ENCODE measurements around the gene RNF213.
"Not testable (repeated sequence)": the region's sequence is repeated elsewhere in the genome, so short reads cannot be mapped to it uniquely, and the experiment has no call there.

RNF213 gene

DNA sequence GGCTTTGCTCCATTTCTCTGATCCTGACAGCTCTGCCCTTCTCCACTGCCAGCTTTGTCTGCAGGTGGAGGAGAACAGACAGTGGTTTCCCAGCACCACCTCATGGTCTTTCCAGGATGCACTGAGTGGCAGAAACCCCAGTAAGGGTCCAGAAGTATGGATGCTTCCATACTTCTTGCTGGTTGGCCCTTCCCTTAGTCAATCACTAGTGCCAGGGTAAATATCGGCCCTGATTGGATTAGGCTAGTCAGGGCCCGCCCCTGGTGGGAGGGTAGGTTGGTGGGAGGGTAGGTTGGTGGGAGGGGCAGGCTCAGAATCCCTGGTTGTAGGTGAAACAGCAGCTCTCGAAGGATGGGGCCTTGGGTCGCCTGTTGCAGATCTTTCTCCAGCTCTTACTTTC, 10.2 kb downstream of the RNF213 start:
- DNase-seq (ENCODE audit: low read depth), result no peak

DNA sequence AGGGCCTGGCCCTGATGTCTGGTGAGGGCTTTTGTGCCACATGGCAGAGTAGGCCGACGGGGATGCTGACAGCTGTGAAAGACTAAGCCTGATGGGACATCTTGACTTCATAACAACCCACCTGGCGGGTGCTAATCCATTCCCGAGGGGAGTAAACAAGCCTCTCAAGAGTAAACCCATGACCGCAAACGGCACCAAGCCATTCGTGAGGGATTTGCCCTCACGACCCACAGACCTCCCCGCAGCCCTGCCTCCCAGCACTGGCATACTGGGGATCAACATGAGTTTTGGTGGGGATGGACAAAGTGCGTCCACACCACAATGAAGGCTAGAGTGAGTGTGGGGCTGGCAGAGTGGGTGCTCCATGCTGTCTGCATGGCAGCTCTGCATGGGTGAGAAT, 11.7 kb downstream of the RNF213 start:
- DNase-seq (ENCODE audit: low read depth), result no peak

DNA sequence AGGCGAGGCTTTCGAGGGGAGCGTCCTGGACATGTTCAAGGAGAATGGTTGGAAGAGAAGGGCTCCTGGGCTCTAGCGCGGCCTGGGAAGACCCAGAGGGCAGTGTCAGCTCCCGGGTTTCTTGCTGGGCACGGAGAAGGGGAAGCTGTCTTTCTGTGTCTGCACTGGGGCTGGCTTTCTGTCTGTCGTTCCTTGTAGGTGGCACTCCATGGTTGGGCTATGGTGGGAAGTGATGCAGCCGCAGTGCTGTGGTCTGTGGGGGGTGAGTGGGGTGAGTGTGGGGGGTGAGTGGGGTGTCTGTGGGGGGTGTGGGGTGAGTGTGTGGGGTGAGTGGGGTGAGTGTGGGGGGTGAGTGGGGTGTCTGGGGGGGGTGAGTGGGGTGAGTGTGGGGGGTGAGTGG, 13.7 kb downstream of the RNF213 start:
- no peak for DNase-seq (ENCODE audit: low read depth)

DNA sequence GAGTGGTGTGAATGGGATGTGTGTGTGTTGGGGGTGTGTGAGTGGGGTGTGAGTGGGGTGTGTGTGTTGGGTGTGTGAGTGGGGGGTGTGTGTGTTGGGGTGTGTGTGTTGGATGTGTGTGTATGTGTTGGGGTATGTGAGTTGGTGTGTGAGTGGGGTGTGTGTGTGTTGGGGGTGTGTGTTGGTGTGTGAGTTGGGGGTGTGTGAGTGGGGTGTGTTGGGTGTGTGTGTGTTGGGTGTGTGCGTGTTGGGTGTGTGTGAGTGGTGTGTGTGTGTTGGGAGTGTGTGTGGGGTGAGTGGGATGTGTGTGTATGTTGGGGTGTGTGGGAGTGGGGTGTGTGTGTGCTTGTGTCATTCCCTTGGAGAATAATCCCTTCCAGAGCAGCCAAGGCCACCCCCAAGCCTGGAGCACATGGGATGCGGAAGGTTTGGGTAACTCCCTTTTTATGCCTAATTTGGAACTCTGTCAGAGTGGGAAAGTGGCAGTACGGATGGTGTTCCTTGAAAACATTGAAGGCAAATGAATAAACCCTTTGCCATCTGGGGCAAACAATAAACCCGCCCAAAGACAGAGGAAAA, 14.3 kb downstream of the RNF213 start:
- DNase-seq (ENCODE audit: low read depth), result no peak

DNA sequence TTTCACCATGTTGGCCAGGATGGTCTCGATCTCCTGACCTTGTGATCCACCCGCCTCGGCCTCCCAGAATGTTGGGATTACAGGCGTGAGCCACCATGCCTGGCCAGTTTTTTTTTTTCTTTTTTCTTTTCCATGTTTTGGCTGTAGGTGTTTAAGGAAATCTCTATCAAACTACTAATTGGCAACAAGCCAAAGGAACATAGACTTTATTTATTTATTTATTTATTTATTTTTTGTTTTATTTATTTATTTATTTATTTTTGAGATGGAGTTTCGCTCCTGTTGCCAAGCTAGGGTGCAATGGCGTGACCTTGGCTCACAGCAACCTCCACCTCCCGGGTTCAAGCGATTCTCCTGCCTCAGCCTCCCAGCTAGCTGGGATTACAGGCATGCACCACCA, 15.2 kb downstream of the RNF213 start:
- not testable (repeated sequence) for DNase-seq (ENCODE audit: low read depth)

DNA sequence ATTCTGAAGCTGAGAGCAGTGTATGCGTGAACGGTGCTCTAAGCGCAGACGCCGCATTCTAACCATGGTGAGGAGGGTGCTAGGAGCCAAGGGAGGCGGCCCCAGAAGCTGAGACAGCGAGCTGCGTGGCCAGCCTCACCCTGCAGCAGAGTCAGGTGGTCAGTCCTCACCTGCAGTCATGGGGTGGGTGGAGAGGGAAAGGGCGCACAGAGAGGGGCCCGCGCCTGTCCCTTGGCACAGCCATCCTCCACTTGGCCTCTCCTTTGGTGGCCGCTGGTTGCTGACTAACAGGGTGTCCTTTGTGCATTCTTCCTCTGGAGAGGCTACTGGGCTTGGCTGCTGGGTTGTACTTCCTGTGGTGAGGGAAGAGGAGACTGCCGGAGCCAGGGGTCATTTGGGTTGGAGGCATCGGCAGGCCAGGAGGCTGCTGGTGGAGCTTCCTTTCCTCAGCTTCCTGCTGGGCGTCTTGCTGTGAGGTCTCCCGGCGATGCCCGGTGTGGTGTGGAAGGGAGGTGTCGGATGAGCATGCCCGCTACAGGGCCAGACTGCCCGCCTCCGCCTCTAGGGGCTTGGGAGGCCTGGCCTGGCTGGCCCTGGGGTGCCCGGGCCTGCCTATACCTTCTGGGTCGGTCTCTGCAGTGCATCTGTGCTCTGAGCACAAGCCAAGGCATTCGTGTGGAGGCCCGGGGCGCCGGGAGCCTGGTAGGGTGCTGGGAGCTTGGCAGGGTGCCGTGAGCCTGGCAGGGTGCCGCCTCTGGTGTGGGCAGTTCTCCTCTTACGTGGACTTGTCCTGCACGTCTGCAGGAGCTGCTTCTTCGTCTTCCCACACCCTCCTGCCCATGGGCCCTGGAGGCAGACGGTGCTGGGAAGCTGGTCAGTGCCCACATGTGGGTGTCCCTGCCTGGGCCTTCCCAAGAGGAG, 17.4 kb downstream of the RNF213 start:
- no peak for DNase-seq (ENCODE audit: low read depth)

DNA sequence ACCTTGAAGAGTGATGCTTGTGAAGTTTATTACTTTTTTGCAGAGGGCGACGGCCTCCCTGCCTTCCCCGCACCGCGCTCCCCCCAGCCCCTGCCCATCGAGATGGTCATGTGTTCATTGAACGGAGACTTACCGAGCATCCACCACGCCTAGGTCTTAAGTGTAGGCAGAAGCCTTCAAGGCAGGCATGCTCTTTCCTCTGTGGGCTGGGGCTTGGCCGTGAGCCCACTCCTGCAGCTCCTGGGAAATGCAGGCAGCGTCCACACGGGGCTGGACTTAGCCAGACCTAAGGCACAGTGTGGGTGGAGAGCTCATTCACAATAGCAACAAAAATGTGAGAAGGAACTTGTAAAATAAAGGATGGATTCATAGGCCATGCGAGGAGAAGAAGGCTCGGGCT, 19.2 kb downstream of the RNF213 start:
- DNase-seq (ENCODE audit: low read depth), result no peak

DNA sequence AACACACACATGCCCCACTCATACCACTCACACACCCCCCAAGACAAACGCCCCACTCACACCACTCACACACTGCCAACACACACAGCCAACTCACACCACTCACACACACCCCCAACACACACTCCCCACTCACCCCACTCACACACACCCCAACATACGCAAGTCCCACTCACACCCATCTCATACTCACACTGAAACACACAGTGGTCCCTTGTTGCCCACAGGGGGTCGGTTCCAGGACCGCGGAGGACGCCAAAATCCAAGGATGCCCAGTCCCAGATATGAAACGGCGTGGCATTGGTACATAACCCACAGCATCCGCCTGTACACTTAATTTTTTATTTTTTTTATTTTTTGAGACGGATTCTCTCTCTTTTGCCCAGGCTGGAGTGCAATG, 20.9 kb downstream of the RNF213 start:
- no peak for DNase-seq (ENCODE audit: low read depth)

DNA sequence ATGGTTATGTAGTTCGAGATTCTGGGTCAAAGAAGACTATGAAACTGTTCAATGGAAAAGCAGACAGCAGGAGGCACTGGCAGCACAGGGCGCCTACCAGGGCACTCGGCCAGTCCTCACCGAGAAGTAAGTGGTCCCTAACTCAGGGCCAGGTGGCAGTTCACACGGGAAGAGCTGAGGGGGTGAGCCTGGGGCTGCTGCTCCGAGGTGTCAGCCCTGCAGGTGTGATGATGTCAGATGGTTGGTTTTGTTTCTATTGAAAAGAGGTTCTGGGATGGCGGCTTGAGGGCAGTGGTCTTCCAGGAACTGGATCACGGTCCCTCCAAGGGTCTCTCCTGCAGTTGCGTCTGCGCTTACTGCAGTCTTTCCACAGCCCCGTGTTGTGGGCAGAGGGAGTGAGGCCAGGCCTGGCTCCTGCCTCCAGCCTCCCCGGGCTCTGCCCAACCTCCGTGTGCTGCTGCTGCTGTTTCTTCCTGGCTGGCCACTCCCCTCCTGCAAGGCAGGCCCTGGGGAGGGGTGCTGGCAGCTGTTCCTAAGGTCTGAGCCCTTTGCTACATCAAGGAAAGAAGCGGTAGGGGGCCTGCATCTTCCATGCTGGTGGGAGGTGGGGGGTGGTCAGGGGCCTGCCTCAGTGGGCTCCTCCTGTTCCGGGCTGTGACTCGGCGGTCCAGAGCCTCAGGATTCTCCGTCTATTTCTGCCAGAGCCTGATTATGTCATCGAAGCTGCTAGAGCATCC, 22.6 kb downstream of the RNF213 start:
- no peak for DNase-seq (ENCODE audit: low read depth)

DNA sequence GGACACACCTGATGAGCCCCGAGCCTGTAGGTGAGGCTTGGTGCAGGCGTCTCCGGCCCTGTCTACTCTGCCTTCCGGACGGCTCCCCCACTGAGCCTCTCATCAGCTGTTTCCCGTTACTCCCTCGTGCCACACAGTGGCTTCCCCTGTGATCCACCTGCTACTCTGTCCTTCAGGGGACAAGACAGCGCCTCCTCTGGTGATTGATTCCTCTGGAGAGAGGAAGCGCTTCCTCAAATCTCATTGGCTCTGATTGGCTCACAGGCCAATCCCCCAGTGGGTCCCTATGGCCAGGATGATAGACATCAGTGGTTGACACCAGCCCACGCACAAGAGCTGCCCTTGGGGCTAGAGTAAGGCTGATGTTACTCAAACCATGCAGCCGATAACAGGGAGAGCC, 24.0 kb downstream of the RNF213 start:
- no peak for DNase-seq (ENCODE audit: low read depth)

DNA sequence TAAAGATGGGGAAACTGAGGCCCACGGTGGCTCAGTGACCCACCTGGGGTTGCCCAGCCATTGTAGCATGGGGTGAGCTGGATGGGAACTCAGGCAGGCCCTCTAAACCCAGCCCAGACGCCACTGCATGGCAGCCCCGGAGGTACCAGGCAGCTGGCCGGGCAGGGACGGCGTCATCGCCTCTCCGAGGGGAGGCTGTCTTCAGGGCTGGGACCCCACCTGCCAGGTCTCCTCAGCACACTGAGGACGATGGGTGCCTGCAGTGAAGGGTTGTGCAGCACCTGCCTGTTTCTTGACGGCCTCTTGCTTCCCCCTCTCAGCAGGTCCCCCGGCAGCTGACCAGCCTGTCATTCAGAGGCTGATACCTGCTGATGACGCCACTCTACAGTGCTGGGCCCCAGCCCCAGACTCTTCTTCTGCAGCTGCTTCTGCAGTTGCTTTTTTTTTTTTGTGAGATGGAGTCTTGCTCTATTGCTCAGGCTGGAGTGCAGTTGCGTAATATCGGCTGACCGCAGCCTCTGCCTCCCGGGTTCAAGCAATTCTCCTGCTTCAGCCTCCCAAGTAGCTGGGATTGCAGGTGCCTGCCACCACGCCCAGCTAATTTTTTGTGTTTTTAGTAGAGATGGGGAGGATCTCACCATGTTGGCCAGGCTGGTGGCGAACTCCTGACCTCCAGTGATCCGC, 24.7 kb downstream of the RNF213 start:
- DNase-seq (ENCODE audit: low read depth), result no peak

DNA sequence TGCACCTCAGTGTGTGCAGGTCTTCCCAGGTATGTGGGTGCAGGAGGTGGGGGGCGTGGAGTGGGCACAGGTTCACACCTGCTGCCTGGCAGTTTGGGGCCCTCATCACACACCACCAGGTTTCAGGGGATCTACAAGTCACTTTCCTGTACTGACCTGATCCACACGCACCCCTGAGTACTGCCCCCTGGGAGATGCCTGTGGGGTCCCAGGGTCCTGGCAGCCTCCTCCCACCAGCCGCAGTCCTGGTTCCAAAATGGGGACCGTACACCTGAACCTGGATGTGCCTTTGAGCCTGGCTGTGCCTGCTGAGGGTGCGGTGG, 25.9 kb downstream of the RNF213 start:
- DNase-seq (ENCODE audit: low read depth), result no peak

DNA sequence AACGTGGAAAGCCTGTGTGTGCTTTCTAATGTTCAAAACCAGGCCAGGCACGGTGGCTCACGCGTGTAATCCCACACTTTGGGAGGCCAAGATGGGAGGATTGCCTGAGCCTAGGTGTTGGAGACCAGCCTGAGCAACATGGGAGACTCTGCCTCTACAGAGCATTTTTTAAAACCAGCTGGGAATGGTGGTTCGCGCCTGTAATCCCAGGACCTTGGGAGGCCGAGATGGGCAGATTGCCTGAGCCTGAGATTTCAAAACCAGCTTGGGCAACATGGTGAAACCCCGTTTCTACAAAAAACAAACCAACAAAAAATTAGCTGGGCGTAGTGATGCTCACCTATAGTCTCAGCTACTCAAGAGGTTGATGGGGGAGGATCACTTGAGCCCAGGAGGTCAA, 26.4 kb downstream of the RNF213 start:
- no peak for DNase-seq (ENCODE audit: low read depth)

DNA sequence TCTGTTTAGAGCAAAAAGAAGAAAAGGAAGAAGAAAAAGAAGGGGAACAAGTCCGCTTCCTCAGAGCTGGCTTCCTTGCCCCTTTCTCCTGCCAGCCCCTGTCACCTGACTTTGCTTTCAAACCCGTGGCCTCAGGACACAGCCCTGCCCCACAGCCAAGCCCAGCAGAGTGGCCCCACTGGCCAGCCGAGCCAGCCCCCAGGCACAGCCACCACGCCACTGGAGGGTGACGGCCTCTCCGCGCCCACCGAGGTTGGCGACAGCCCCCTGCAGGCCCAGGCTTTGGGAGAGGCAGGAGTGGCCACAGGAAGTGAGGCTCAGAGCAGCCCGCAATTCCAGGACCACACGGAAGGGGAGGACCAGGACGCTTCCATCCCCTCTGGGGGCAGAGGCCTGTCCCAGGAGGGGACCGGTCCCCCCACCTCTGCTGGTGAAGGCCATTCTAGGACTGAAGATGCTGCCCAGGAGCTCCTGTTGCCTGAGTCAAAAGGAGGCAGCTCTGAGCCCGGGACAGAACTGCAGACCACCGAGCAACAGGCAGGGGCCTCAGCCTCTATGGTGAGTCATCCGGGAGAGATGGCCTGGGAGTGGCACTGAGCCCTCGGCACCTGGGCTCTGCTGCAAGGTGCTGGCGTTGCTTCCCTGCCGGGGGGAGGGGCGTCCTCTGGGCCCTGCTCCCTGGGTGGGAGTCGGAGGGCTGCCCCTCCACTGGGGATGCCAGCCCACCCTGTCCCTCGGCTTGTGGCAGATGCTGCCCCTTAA, 27.3 kb downstream of the RNF213 start:
- DNase-seq (ENCODE audit: low read depth), result no peak

DNA sequence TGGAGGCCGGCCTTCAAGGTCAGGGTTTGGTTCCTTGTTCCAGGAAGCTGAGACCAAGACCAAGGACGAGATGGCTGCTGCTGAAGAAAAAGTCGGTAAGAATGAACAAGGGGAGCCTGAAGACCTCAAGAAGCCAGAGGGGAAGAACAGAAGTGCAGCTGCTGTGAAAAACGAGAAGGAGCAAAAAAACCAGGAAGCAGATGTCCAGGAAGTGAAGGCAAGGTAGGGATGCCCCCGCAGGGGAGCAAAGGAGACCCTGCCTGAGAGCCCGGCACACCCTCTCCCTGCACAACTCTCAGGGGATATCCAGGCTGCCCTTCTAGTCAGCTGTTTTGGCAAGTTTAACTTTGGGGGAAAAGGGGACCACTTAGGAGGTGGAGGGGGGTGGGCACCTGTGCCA, 29.0 kb downstream of the RNF213 start:
- no peak for DNase-seq (ENCODE audit: low read depth)

DNA sequence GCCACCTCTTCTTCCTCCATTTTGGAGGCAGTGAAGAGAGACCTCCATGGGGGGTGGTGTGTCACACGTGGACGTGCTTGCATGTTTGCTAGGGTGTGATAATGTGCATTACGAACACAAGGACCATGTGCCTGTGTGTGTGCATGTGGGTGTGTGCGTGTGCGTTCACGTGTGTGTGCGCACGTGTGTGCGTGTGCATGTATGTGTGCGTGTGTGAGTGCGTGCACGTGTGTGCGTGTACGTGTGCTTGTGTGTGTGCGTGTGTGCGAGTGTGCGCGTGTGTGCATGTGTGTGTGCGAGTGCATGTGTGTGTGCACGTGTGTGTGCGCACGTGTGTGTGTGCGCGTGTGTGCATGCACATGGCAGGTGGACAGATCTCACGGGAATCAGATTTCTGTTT, 29.5 kb downstream of the RNF213 start:
- DNase-seq (ENCODE audit: low read depth), result no peak

DNA sequence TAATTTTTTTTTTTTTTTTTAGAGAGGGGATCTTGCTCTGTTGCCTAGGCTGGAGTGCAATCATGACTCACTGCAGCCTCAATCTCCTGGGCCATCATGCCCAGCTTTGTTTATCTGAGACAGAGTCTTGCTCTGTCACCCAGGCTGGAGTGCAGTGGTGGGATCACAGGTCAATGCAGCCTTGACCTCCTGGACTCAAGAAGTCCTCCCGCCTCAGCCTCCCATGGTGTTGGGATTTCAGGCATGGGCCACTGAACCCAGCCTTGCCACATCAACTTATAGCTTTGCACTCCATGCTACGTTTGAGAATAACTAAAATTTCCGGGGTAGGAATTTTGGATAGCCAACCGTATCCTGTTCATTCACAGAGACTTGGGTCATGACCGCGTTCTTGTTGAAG, 30.6 kb downstream of the RNF213 start:
- no peak for DNase-seq (ENCODE audit: low read depth)

DNA sequence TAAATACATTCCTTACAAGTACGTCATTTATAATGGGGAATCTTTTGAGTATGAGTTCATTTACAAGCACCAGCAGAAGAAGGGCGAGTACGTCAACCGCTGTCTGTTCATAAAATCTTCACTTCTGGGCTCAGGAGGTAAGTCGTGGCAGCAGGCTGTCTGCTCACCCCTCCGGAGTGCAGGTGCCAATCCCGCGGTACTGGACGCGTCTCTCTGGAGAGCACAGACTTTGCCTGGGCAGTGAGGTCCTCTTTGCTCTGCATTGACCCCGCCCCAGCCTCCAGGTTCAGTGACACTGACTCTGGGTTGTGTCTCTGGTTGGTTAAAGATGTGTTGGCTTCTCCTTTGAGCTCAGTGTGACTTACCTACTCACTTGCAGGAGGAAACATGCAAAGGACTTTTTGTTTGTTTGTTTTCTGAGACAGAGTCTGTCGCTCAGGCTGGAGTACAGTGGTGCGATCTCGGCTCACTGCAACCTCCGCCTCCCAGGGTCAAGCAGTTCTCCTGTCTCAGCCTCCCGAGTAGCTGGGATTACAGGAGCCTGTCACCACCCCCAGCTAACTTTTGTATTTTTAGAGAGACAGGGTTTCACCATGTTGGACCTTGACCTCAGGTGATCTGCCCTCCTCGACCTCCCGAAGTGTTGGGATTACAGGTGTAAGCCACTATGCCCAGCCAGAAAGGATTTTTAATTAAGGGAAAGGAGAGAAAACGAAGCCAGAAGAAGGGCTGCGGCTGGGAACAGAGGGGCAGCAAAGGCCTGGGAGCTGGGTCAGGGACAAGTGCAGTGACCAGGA, 31.2 kb downstream of the RNF213 start:
- no peak for DNase-seq (ENCODE audit: low read depth)

DNA sequence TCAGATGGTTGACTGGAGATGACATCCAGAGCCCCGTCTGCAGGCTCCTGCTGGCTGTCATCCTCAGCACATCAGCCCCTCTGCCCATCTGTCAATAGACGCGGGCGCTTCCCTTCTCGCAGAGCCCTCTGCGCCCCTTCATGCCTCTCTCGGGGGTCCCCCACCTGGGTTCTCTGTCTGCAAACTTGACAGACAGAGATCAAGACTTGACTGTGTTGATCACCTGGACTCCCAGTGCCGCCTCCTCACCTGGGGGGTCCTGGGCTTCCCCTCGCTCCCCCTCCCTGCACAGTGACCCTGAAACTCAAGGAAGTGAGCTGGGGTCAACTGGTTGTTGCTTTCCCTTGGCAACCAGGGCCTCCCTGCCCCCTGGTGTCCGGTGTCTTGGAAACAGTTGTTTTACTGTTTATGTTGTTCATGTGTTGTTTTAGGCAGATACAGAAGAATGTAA, 31.9 kb downstream of the RNF213 start:
- DNase-seq (ENCODE audit: low read depth), result no peak

DNA sequence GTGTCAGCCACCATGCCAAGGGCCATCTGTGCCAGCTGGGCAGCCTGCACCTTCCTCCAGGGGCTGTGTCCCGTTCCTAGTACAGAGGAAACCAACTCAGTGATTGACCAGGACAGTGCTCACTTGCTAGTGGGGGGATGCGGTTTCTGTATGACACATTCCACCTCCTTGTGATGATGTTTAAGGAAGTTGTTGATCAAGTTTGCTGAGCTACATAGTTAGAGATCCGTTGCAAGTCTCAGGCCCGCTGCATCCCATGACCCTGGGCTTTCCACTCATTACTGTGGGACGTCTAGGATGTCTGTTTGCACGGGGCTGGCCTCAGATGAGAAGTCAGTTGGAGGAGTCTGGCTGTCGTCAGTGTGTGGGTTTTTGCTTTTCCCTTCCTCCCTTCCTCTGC, 33.6 kb downstream of the RNF213 start:
- DNase-seq (ENCODE audit: low read depth), result no peak

DNA sequence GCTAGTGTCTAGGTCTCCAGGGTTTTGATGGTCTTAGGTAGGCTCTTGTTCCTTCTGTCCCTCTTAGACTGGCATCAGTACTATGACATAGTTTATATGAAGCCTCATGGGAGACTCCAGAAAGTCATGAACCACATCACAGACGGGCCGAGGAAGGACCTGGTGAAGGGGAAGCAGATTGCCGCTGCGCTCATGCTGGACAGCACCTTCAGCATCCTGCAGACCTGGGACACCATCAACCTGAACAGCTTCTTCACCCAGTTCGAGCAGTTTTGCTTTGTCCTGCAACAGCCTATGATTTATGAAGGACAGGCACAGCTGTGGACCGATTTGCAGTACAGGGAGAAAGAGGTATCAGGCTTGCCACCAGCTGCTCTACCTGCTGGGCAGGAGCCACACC, 34.0 kb downstream of the RNF213 start:
- DNase-seq (ENCODE audit: low read depth), result no peak

Measured in HS-27A (cell line).